ENCODE results near the gene HDAC10.

- no peak for TF ChIP-seq CTCF (IDR thresholded peaks at IDR 0.05)
- no peak for TF ChIP-seq POLR2A (IDR thresholded peaks at IDR 0.05)
Measured at GRCh38 chr22:50247748-50248147, 3.3 kb downstream of the HDAC10 start.
